GM23248 (cell line): Measurements from ENCODE around the gene HES2. TPM values are rescaled to one million over a fixed set of nuclear protein-coding genes. Genes with fewer than 3 reads are reported as not detected.
"Not testable (repeated sequence)": the region's sequence is repeated elsewhere in the genome, so short reads cannot be mapped to it uniquely, and the experiment has no call there.

Source experiments
- DNase-seq: peaks from one replicate; pipeline ENCODE4 v3.0.0-alpha.2; 2015
- H2AFZ ChIP-seq: fragments of 200-600 bp; sonication (generic); 2 replicates; pipeline ENCODE4 v1.6.1; 2016; ENCODE audit warnings: antibody characterized with exemption
- H3F3A ChIP-seq: fragments of 200-600 bp; sonication (generic); 2 replicates; pipeline ENCODE4 v1.6.1; 2016; ENCODE audit warnings: mild to moderate bottlenecking, antibody characterized with exemption, mixed run types; ENCODE audit not compliant: insufficient read depth
- H3K27ac ChIP-seq: fragments of 200-600 bp; sonication (generic); 2 replicates; pipeline ENCODE4 v1.5.1; 2016; ENCODE audit warnings: mild to moderate bottlenecking
- H3K27me3 ChIP-seq: fragments of 200-600 bp; sonication (generic); replicated peaks from 2 replicates; pipeline ENCODE4 v1.6.1; 2016; ENCODE audit warnings: mild to moderate bottlenecking; ENCODE audit not compliant: insufficient read depth
- H3K36me3 ChIP-seq: fragments of 200-600 bp; sonication (generic); 2 replicates; pipeline ENCODE4 v1.6.1; 2016; ENCODE audit warnings: low read depth, mild to moderate bottlenecking
- H3K4me1 ChIP-seq: fragments of 200-600 bp; sonication (generic); 2 replicates; pipeline ENCODE4 v1.6.1; 2016; ENCODE audit warnings: mild to moderate bottlenecking; ENCODE audit not compliant: insufficient read depth
- H3K4me2 ChIP-seq: fragments of 200-600 bp; sonication (generic); one replicate; pipeline ENCODE4 v1.6.1; 2016; ENCODE audit warnings: mild to moderate bottlenecking; ENCODE audit not compliant: unreplicated experiment
- H3K4me3 ChIP-seq: fragments of 200-600 bp; sonication (generic); 2 replicates; pipeline ENCODE4 v1.5.1; 2016; ENCODE audit warnings: mild to moderate bottlenecking
- H3K79me2 ChIP-seq: fragments of 200-600 bp; sonication (generic); 2 replicates; pipeline ENCODE4 v1.6.1; 2016; ENCODE audit warnings: mild to moderate bottlenecking; ENCODE audit not compliant: insufficient read depth
- H3K9ac ChIP-seq: fragments of 200-600 bp; sonication (generic); 2 replicates; pipeline ENCODE4 v1.6.1; 2016; ENCODE audit warnings: mild to moderate bottlenecking
- H3K9me2 ChIP-seq: fragments of 200-600 bp; sonication (generic); 2 replicates; pipeline ENCODE4 v1.6.1; 2016; ENCODE audit warnings: mixed run types, mild to moderate bottlenecking, moderate library complexity; ENCODE audit not compliant: insufficient read depth
- H3K9me3 ChIP-seq: fragments of 200-600 bp; sonication (generic); one replicate; pipeline ENCODE4 v1.6.1; 2017; ENCODE audit warnings: low read depth
- H4K20me1 ChIP-seq: fragments of 200-600 bp; sonication (generic); 2 replicates; pipeline ENCODE4 v1.6.0; 2016; ENCODE audit not compliant: insufficient read depth
- EZH2 ChIP-seq: fragments of 200-600 bp; sonication (generic); IDR thresholded peaks from 2 replicates; pipeline ENCODE4 v1.6.1; 2018; ENCODE audit warnings: antibody characterized with exemption, mild to moderate bottlenecking; ENCODE audit not compliant: insufficient read depth, poor library complexity, severe bottlenecking
- EZH2phosphoT487 ChIP-seq: fragments of 200-600 bp; sonication (generic); IDR thresholded peaks from 2 replicates; pipeline ENCODE4 v1.6.1; 2018; ENCODE audit warnings: antibody characterized with exemption, moderate library complexity, mild to moderate bottlenecking, low read depth; ENCODE audit not compliant: insufficient read depth
- WGBS, 2 experiments: methylation state at CpG; one replicate each; pipeline ENCODE4 v1.1.6; 2015 to 2017; ENCODE audit warnings: low lambda C conversion rate in 2 of 2, low coverage in 1 of 2; ENCODE audit errors: missing lambda C conversion rate in 2 of 2; 5-methylcytosine and 5-hydroxymethylcytosine counted together
- in situ Hi-C: fragments of 300-500 bp; cut with MboI; formaldehyde crosslinking; loops from 2 replicates; pipeline ENCODE4 v1.15.0; 2020
- polyA plus RNA-seq: library from polyadenylated mRNA; unstranded; fragments of >200 nt; fragmentation: Nextera tagmentation; extraction: Ambion mirVana; gene quantifications from 2 replicates; pipeline ENCODE4 v1.2.1, GENCODE V29; 2016
- total RNA-seq: library from RNA; depleted of rRNA; stranded (reverse); fragments of >200 nt; shearing (Covaris generic); gene quantifications from 2 replicates; pipeline ENCODE4 v1.2.3, GENCODE V29; 2014

The HES2 gene
- total and polyA plus RNA-seq, 2 experiments from 2014 or later, result not detected

DNA sequence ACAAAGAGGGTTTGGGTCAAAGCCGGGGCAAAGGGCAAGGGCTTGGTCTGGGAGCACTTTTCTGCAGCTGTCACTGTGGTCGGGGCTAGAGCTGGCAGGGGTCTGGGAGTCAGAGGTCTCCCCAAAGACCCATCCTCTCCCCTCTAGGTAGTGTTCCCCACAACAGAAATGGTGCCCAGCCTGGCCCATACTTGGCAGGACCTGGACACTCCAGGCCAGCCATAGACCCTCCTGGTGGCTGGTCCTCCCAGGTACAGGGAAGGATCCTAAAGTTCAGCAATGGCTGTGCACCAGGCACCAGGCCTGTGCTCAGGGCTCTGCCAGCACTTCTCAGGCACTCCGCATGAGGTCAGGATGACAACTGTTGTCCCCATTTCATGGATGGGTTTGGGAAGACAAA lies 15.8 kb upstream of the HES2 start:
- H3K9ac ChIP-seq, result no peak overlapping the region
- H3K79me2 ChIP-seq, result no peaks in the 10 kb centered on the region
- no peak overlapping the region for H3K27ac ChIP-seq
- no peak overlapping the region for H3K4me2 ChIP-seq
- no peaks in the 10 kb centered on the region for H4K20me1 ChIP-seq
- DNase-seq, result no peak
- H3K4me1 ChIP-seq, result no peaks in the 10 kb centered on the region
- no peak overlapping the region for H2AFZ ChIP-seq
- no peaks in the 10 kb centered on the region for H3F3A ChIP-seq
- in situ Hi-C loops, result no loop called here
- no peaks in the 10 kb centered on the region for H3K9me3 ChIP-seq
- no peaks in the 10 kb centered on the region for H3K36me3 ChIP-seq
- TF ChIP-seq EZH2, result no peak
- H3K4me3 ChIP-seq, result no peak overlapping the region
- no peaks in the 10 kb centered on the region for H3K9me2 ChIP-seq
- peaks cover 7% of the 10 kb centered on the region; the same call in 1 of the 2 replicates for H3K27me3 ChIP-seq
- 73 to 80% methylated on average over 3 of the region's 3 CpGs for WGBS, 2 experiments

DNA sequence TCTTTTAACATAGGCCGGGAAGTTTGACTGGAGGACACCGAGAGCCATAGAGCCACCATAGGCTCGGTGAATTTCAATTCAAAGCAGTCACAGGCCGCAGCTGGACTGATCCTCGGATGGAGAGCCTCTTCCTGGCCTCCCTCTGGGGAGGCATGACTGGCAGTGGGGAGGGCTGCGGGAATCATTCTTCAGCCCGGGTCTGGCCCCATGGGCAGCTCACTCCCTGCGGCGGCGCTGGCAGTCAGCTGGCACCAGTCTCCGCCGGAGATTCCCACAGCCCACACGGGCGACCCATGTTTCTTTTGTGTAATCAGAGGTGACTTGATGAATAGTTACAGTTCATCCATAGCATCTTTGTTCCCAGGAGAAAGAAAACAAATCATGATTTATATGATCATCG lies 15.4 kb upstream of the HES2 start:
- Histone ChIP-seq H3K36me3 (no peaks in the 10 kb centered on the region), H3K4me1 (no peaks in the 10 kb centered on the region), H4K20me1 (no peaks in the 10 kb centered on the region), H3F3A (no peaks in the 10 kb centered on the region), H3K9me2 (no peaks in the 10 kb centered on the region), H2AFZ (no peak overlapping the region), H3K4me3 (no peak overlapping the region), H3K4me2 (no peak overlapping the region), H3K27me3 (peaks cover 11% of the 10 kb centered on the region; the same call in 1 of the 2 replicates), H3K27ac (no peak overlapping the region), H3K9ac (no peak overlapping the region), H3K9me3 (no peaks in the 10 kb centered on the region), H3K79me2 (no peaks in the 10 kb centered on the region)
- TF ChIP-seq EZH2 (no peak), EZH2phosphoT487 (no peak)
- no peak for DNase-seq
- in situ Hi-C loops, result no loop called here
- 86 to 89% methylated on average over 15 of the region's 15 CpGs for WGBS, 2 experiments

DNA sequence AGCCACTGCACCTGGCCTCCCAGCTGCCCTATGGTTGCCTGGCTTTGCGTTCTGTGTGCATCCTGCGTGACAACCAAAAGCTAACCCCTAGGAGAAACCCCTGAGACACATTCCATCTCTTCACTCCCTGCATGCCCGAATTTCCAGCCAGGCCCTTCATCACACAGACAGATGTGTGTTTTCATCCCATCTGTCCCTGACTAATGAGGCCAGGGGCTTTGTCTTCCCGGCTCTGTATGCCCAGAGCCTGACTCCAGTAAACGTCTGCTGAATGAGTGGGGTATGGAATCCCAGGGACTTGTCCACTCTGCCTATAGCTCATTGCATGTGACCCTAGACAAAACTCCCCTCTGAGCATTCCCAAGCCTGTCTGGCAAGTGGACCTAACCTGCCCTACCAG lies 14.5 kb upstream of the HES2 start:
- Histone ChIP-seq H3K79me2 (no peaks in the 10 kb centered on the region), H2AFZ (no peak overlapping the region), H3F3A (no peaks in the 10 kb centered on the region), H3K27ac (no peak overlapping the region), H3K9me2 (no peaks in the 10 kb centered on the region), H3K9ac (no peak overlapping the region), H3K9me3 (no peaks in the 10 kb centered on the region), H3K36me3 (no peaks in the 10 kb centered on the region), H4K20me1 (no peaks in the 10 kb centered on the region), H3K27me3 (peaks cover 15% of the 10 kb centered on the region; the same call in 1 of the 2 replicates), H3K4me1 (no peaks in the 10 kb centered on the region), H3K4me2 (no peak overlapping the region), H3K4me3 (no peak overlapping the region)
- 72 to 74% methylated on average over 5 of the region's 5 CpGs for WGBS, 2 experiments
- in situ Hi-C loops, result no loop called here
- no peak for DNase-seq
- TF ChIP-seq EZH2, result no peak
- TF ChIP-seq EZH2phosphoT487, result no peak

DNA sequence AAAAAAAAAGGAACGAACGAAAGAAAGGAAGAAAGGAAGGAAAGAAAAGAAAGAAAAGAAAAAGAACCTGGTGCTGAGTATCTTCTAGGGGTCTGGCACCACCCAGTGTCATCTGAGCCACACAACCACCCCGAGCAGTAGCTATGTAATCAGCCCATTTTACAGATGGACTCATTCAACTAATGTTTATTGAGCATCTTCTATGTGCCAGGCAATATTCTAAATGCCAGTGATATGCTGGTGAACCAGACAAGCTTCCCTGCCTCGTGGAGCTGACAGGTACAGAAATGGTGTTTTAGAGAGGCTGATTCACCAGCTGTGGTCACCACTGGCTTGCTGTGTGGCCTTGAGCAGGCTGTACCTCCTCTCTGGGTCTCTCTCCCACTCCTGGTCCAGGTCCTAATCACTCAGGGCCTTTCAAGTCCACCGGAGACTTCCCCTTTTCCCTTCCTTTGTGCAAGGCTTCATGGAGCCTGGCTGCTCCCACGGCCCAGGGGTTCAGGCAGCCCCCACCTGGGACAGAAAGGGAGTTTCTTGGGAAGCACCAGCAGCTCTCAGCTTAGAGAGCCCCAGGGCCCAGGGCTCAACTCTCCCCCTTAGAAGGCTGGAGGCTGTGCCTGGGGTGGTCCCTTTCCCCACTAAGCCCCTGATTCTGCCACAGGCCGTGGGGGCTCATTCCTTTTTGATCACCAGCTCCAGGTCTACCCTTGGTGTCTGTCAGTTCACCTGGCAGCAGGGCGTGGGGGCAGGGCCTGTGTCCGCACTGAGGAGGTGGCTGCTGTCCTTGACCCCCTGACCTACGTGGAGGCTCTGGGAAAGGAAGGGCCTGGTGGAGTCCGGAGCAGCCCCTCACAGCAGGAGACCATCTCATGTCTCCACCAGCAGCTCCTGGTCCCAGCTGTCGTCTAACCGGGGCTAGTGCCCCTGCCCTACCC lies 12.2 kb upstream of the HES2 start:
- H3K9ac ChIP-seq, H3K9me3 ChIP-seq, H3K36me3 ChIP-seq, H4K20me1 ChIP-seq, H3F3A ChIP-seq, DNase-seq, H3K79me2 ChIP-seq, H3K4me1 ChIP-seq, H3K4me3 ChIP-seq, H3K9me2 ChIP-seq, H3K4me2 ChIP-seq, in situ Hi-C loops, H3K27ac ChIP-seq, H2AFZ ChIP-seq: not testable (repeated sequence)
- H3K27me3 ChIP-seq, result 0 out of 2 replicates have a peak, but pooled peaks cover 15% of the 10 kb centered on the region
- WGBS, 2 experiments, result 58 to 63% methylated on average over 11 to 12 of the region's 13 CpGs

DNA sequence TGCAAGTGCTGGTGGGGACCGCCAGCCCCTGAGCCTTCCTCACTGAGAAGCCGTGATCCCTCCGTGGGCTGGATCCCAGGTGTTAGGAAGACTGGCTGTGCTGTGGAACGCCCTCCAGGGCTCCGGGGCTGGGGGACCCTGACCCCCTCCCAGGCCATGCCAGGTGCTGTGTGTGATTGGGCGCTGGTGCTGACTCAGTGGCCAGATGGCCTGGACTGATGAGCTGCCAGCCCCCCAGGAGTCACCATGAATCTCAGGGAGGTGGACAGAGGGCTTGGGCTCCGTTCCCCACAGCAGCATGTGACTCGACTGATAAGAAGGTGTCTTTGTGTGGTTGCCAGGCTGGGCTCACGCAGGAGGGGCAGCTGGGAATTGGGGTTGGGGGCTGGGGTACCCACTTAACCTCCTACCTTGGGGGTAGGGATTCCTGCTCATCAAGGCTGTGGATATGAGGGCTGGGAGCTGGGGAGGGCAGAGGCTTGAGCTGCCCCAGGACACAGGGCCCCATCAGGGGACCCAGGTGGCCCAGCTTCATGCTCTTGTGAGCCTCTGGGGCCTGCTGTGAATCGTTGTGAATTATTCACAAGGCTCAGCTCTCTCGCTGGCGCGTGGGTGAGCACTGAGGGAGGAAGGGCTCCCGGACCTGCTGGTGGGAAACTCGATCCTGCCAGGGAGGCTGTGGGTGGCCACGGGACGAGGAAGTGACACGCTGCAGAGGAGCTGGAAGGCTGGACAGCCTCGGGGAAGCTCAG lies 10.1 kb upstream of the HES2 start:
- H3F3A ChIP-seq, H2AFZ ChIP-seq, H3K9me2 ChIP-seq, H4K20me1 ChIP-seq, DNase-seq, H3K36me3 ChIP-seq, H3K9ac ChIP-seq, H3K4me2 ChIP-seq, H3K79me2 ChIP-seq, in situ Hi-C loops, H3K4me1 ChIP-seq, H3K27ac ChIP-seq, H3K4me3 ChIP-seq, H3K9me3 ChIP-seq: not testable (repeated sequence)
- WGBS, 2 experiments, result 22 to 29% methylated on average over 16 to 18 of the region's 19 CpGs
- H3K27me3 ChIP-seq, result peaks cover 28% of the 10 kb centered on the region

DNA sequence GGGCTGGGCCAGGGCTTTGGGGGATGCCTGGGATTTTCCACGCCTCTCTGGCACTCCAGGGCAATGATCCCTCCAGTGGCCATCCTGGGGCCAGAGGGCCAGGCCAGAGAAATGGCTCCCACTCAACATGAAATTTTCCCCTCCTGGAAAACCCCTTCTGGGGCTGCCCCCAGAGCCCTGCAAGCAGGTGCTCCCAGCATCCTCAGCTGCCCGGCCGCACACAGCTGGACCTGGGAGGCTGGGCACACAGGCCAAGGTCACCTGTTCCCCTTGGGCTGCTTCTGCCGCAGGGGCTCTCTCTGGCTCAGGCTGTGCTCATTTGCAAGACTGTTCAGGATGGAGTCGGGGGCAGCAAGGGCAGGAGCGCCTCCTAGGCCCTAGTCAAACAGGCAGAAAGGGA lies 8.7 kb upstream of the HES2 start:
- H4K20me1 ChIP-seq, H3K9me3 ChIP-seq, H3K79me2 ChIP-seq, H3F3A ChIP-seq, H2AFZ ChIP-seq, H3K36me3 ChIP-seq, in situ Hi-C loops, H3K4me3 ChIP-seq, H3K27ac ChIP-seq, DNase-seq, H3K4me1 ChIP-seq, H3K9ac ChIP-seq, H3K9me2 ChIP-seq, H3K4me2 ChIP-seq: not testable (repeated sequence)
- 53 to 57% methylated on average over 4 to 6 of the region's 6 CpGs for WGBS, 2 experiments
- peaks cover 37% of the 10 kb centered on the region for H3K27me3 ChIP-seq
